WI38 (cell line): ENCODE data around the gene DNHD1.

ENCODE experiments used
- H3K4me3 ChIP-seq: 2 replicates; pipeline ENCODE4 v1.5.1; 2011; ENCODE audit warnings: low read depth, mild to moderate bottlenecking, control low read depth, low read length
- TF ChIP-seq, protein P1 (sequence below): IDR thresholded peaks from 2 replicates; pipeline ENCODE4 v1.5.1; 2012; ENCODE audit warnings: low read depth, mild to moderate bottlenecking, control low read depth, low read length

DNHD1 gene

DNA sequence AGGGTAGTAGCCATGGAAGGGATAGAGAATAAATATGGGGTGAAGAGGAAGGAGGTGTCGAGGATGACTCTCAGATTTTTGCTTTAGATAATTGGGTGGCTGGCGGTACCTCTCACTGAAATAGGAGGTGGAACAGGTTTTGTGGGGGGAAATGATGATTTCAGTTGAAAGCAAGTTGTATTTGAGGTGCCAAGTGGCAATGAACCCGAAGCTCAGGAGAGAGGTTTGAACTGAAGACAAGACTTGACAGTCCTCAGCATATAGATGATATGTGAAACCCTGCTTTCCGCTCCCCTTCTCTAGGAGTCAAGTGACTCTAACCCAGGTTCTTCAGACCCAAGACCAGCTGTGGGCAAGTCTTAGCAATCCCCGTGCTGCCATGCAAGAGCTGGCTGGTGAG, 72.6 kb downstream of the DNHD1 start:
- TF ChIP-seq, protein P1, sequence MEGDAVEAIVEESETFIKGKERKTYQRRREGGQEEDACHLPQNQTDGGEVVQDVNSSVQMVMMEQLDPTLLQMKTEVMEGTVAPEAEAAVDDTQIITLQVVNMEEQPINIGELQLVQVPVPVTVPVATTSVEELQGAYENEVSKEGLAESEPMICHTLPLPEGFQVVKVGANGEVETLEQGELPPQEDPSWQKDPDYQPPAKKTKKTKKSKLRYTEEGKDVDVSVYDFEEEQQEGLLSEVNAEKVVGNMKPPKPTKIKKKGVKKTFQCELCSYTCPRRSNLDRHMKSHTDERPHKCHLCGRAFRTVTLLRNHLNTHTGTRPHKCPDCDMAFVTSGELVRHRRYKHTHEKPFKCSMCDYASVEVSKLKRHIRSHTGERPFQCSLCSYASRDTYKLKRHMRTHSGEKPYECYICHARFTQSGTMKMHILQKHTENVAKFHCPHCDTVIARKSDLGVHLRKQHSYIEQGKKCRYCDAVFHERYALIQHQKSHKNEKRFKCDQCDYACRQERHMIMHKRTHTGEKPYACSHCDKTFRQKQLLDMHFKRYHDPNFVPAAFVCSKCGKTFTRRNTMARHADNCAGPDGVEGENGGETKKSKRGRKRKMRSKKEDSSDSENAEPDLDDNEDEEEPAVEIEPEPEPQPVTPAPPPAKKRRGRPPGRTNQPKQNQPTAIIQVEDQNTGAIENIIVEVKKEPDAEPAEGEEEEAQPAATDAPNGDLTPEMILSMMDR: no peak
- no peak overlapping the region for H3K4me3 ChIP-seq

DNA sequence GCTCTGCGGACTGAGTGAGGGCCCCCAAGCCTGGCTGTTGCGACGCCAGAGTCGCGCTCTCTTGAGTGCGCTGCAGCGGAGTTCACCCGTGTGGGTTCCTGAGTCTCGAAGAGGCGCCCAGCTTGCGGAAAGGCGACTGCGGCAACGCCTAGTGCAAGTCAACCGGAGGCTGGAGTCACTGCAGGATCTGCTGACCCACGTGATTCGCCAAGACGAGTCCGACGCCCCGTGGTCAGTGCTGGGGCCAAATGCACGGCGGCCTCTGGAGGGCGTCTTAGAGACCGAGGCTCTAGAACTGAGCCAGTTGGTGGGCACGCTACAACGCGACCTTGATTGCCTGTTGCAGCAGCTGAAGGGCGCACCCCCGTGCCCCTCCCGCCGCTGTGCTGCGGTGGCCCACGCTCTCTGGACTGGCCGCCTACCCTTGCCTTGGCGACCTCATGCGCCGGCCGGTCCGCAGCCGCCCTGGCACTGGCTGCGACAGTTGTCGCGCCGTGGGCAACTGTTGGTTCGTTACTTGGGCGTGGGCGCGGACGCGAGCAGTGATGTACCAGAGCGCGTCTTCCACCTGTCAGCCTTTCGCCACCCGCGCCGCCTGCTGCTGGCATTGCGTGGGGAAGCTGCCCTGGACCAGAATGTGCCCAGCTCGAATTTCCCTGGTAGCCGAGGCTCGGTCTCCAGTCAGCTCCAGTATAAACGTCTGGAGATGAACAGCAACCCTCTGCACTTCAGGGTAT, 73.8 kb downstream of the DNHD1 start:
- no peak overlapping the region for H3K4me3 ChIP-seq
- TF ChIP-seq, protein P1: no peak

DNA sequence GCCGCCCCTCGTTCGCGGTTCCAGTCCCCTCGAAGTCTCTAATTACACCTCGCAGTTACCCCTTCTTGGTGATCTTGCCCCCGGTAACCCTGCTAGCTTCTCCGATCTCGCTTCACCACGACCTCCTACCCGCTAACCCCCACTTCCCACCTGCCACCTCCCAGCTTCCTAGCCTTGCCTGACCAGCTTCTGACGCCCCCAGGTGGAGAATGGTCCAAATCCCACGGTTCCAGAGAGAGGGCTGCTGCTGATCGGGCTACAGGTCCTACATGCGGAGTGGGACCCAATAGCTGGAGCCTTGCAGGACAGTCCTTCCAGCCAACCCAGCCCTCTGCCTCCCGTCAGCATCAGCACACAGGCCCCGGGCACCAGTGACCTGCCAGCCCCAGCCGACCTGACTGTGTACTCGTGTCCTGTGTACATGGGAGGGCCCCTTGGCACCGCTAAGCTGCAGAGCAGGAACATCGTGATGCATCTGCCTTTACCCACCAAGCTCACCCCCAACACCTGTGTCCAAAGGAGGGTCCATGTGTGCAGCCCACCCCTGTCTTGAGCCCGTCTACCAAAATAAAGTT, 74.4 kb downstream of the DNHD1 start:
- H3K4me3 ChIP-seq: no peak overlapping the region

DNA sequence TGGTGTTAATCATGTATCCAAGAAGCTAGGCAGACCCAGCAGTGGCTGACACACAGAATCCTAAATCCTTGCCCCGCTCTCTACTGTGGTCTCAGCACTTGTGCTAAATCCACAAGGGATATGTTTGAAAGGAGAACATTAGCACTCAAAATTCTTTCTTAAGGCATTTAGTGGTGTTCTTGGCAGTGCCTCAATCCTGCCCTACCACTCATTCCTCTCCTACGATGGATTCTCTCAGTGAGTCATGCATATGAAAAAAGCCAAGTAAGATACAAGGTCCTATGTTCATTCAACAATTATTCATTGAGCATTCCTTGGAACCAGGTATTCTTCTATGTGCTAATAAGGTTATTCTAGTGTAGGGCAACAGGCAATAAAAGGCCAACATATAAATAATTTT, 75.1 kb downstream of the DNHD1 start:
- TF ChIP-seq, protein P1: no peak

More for the DNA sequence above, 74.4 kb downstream of the DNHD1 start:
- TF ChIP-seq, protein P1: no peak

DNA sequence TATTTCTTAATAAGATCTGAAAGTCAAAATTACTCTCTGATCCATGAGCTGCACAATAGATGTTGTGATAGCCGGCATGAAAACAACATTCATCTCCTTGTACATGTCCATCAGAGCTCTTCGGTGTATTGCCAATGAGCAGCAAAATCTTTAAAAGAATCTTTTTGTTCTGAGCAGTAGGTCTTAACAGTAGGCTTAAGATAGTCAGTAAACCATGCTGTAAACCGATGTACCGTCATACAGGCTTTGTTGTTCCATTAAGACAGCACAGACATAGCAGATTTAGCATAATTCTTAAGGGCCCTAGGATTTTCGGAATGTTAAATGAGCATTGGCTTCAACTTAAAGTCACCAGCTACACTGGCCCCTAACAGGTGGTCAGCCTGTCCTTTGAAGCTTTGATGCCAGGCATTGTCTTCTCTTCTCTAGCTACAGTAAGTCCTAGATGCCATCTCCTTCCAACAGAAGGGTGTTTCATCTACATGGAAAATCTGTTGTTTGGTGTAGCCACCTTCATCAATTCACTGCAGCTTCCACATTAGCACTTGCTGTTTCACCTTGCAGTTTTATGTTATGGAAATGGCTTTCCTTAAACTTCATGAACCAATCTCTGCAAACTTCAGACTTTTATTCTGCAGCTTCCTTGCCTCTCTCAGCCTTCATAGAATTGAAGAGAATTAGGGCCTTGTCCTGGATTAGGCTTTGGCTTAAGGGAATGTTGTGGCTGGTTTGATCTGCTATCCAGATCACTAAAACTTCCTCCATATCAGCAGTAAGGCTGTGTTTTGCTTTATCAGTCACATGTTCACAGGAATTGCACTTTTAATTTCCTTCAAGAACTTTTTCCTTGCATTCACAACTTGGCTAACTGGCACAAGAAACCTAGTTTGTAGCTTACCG, 78.0 kb downstream of the DNHD1 start:
- no peak overlapping the region for H3K4me3 ChIP-seq
- TF ChIP-seq, protein P1: no peak

More for the DNA sequence above, 75.1 kb downstream of the DNHD1 start:
- H3K4me3 ChIP-seq: no peak overlapping the region

DNA sequence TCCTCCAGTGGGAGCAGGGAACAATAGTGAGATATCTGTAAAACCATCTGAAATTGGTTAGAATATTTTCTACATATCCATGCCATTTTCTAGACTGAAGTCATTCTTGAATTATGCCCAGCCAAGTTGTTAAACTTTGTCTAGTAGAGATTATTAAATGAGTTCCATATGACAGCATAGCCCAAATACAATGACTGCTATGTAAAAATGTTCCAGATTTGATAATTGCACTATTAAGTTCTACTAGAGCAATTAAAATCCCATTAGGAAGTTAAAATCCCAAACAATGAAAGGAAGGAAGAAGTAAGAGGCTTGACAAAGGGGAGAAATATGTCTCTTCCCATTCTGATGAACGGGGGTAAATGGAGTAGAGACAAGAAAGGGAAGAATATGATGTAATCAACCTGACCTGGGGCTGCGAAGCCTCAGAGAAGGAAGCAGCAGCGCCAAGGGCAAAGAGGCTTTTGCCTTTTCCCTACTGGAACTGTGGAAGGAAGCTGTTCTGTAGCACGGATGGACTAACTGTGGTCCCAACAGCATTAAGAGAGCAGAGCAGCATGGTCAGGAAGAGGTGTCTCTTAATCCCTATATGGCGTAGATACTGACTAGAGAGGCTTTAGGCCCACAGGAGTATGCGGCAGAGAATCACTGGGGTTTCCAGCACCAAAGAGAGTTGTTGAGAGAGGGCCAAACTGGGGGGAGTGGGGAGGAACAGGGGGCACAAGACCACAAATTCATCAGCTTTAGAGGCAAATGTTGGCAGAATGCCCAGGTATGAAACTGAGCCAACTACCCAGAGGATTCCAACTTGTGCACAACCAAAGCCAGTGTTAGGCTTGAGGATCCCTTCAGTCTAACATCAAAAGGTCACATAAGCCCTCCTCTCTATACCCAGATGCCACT, 79.6 kb downstream of the DNHD1 start:
- H3K4me3 ChIP-seq: no peak overlapping the region
- TF ChIP-seq, protein P1: no peak
